Stomach (tissue), 4 donors: Measurements from ENCODE around the gene PARD3.

Experiments used
- EP300 ChIP-seq: sonication (generic); formaldehyde crosslinking; IDR thresholded peaks from one replicate; pipeline ENCODE4 v1.6.1; 2017; ENCODE audit warnings: antibody characterized with exemption
- POLR2A ChIP-seq, 4 donors: fragments of 450-650 bp; IDR thresholded peaks; one replicate each; pipeline ENCODE4 v1.6.1; 2016; ENCODE audit warnings: antibody characterized with exemption in 4 of 4, control low read depth in 2 of 4, mild to moderate bottlenecking in 1 of 4, moderate library complexity in 1 of 4
- POLR2AphosphoS5 ChIP-seq, 3 donors: sonication (generic); formaldehyde crosslinking; IDR thresholded peaks; one replicate each; pipeline ENCODE4 v1.6.1; 2016; ENCODE audit warnings: antibody characterized with exemption in 3 of 3
- TF ChIP-seq, protein P1 (sequence below), 7 experiments: fragments of 450-650 bp in 4 of 7; fragments of 200-600 bp in 3 of 7; sonication (generic) in 3 of 7; IDR thresholded peaks; one replicate each; pipeline ENCODE4 v1.5.1; 2016 to 2019; ENCODE audit warnings: antibody characterized with exemption in 7 of 7, control low read depth in 2 of 7, mild to moderate bottlenecking in 1 of 7

DNA sequence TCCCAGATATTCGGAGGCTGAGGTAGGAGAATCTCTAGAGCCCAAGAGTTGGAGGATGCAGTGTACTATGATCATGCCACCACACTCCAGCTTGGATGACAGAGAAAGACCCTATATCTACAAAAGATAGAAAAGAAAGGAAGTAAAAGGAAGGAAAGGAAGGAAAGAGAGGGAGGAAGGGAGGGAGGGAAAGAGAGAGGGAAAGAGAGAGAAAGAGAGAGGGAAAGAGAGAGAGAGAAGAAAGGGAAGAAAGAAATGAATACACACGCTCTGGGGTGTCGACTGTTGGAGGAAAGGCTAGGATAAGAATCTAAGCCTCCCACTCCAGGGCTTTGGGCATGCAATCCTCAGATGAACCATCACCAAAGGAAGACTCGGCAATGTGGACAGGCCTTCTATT is 69.9 kb downstream of the PARD3 start:
- TF ChIP-seq POLR2A (IDR thresholded peaks at IDR 0.05) (no peak), POLR2AphosphoS5 (IDR thresholded peaks at IDR 0.05) (no peak), EP300 (no peak)
- TF ChIP-seq, protein P1, sequence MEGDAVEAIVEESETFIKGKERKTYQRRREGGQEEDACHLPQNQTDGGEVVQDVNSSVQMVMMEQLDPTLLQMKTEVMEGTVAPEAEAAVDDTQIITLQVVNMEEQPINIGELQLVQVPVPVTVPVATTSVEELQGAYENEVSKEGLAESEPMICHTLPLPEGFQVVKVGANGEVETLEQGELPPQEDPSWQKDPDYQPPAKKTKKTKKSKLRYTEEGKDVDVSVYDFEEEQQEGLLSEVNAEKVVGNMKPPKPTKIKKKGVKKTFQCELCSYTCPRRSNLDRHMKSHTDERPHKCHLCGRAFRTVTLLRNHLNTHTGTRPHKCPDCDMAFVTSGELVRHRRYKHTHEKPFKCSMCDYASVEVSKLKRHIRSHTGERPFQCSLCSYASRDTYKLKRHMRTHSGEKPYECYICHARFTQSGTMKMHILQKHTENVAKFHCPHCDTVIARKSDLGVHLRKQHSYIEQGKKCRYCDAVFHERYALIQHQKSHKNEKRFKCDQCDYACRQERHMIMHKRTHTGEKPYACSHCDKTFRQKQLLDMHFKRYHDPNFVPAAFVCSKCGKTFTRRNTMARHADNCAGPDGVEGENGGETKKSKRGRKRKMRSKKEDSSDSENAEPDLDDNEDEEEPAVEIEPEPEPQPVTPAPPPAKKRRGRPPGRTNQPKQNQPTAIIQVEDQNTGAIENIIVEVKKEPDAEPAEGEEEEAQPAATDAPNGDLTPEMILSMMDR (IDR thresholded peaks at IDR 0.05) = no peak
